AG09309 (cell line): Measurements from ENCODE around the gene FRY.

Experiments used
- DNase-seq: peaks from one replicate; pipeline ENCODE4 v3.0.0-alpha.2; 2010; ENCODE audit warnings: low read depth
- H3K4me3 ChIP-seq: 2 replicates; pipeline ENCODE4 v1.5.1; 2011; ENCODE audit warnings: mild to moderate bottlenecking, low read depth, low read length, moderate library complexity; ENCODE audit not compliant: control insufficient read depth
- TF ChIP-seq, protein P1 (sequence below): IDR thresholded peaks from 2 replicates; pipeline ENCODE4 v1.5.1; 2011; ENCODE audit warnings: mild to moderate bottlenecking, low read depth, low read length, inconsistent platforms; ENCODE audit not compliant: insufficient read depth, control insufficient read depth; ENCODE audit errors: missing control alignments

The FRY gene

DNA sequence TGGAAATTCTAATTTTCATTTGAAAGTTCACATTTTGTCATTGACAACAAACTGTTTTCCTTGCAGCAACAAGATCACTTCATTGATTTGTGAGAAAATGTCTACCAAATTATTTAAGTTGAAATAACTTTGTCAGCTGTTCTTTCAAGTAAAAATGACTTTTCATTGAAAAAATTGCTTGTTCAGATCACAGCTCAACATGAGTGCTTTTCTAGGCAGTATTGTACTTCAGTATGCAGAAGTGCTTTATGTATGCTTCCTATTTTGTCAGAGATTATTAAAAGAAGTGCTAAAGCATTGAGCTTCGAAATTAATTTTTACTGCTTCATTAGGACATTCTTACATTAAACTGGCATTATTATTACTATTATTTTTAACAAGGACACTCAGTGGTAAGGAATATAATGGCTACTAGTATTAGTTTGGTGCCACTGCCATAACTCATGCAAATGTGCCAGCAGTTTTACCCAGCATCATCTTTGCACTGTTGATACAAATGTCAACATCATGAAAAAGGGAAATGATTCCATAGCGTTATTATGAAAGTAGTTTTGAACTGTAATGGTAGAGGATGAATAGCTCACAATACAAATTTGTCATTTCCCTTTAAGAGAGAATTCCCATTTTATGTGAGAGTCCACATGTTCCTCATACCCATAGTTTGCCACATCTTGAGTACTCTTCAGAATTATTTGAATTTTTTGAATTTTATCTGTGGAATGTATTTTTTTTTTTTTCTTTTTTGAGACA lies 286.3 kb downstream of the FRY start:
- no peak overlapping the region for H3K4me3 ChIP-seq
- DNase-seq = no peak
- TF ChIP-seq, protein P1, sequence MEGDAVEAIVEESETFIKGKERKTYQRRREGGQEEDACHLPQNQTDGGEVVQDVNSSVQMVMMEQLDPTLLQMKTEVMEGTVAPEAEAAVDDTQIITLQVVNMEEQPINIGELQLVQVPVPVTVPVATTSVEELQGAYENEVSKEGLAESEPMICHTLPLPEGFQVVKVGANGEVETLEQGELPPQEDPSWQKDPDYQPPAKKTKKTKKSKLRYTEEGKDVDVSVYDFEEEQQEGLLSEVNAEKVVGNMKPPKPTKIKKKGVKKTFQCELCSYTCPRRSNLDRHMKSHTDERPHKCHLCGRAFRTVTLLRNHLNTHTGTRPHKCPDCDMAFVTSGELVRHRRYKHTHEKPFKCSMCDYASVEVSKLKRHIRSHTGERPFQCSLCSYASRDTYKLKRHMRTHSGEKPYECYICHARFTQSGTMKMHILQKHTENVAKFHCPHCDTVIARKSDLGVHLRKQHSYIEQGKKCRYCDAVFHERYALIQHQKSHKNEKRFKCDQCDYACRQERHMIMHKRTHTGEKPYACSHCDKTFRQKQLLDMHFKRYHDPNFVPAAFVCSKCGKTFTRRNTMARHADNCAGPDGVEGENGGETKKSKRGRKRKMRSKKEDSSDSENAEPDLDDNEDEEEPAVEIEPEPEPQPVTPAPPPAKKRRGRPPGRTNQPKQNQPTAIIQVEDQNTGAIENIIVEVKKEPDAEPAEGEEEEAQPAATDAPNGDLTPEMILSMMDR = no peak

DNA sequence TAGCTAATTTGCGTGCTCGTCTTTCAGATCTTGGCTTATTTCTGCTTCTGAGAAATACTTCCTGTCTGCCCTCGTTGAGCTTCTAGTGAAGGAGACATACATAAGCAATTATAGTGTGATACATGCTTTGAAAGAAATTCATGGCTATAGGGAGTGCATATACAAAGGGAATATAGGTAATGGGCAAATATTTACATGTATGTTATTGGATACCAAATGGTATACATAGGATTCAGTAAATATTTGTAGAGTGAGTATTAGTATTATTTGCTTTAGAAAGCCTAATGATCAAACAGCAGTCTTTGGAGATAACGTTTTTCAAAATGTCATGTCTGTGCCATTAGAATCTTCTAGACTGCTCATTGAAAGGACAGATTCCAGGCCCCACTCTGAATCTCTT lies 289.0 kb downstream of the FRY start:
- DNase-seq = no peak
- no peak overlapping the region for H3K4me3 ChIP-seq
- TF ChIP-seq, protein P1 = no peak

DNA sequence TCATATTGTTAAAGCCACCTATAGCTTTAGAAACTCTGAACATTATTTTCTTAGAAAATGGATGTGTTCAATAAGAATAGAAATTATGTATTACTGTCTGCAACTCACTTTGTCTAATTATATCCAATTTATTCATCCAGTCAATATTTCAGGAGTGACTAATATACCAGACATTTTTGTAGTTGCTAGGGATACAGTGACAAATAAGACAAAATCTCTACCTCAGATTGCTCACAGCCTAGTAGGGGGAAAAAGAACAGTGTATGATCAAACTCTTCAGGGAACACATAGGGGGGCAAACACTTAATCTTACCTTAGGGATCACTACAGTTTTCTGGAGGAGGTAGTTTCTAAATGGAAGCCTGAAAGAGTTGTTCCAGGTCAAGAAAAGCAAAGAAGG lies 292.3 kb downstream of the FRY start:
- no peak overlapping the region for H3K4me3 ChIP-seq
- TF ChIP-seq, protein P1 = no peak
- DNase-seq = no peak

DNA sequence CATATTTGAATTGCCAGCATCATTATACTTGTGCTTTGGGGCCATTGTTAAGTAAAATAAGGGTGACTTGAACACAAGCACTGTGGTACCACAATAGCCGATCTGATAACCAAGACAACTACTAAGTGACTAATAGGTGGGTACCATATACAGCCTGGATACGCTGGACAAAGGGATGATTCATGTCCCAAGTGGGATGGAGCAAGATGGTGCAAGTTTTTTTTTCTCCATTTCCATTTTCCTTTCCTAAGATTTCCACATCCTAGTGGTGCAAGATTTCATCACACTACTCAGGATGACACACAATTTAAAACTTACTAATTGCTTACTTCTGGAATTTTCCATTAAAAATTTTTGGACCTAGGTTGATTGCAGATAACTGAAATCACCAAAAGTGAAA lies 298.9 kb downstream of the FRY start:
- no peak overlapping the region for H3K4me3 ChIP-seq
- peak; percentile 84 for DNase-seq
- TF ChIP-seq, protein P1 = no peak

DNA sequence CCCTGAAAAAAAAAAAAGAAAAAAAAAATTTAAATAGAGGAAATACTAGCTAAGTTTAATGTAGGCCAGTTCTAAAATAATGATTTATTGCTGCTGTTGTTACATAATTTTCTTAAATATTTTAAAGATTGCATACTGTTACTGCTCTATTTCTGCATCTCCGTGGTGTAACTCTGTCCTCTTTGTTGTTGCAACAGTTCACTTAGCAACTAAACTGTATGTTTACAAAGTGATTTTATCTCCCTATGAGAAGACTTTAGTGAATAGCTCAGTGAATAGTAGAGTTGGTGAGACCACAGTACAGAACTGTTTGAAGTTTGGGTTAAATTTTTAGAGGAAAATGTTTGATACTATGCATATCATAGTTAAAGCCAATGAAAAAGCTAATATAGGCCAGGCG lies 303.1 kb downstream of the FRY start:
- TF ChIP-seq, protein P1 = no peak
- DNase-seq = no peak
- H3K4me3 ChIP-seq = no peak overlapping the region

DNA sequence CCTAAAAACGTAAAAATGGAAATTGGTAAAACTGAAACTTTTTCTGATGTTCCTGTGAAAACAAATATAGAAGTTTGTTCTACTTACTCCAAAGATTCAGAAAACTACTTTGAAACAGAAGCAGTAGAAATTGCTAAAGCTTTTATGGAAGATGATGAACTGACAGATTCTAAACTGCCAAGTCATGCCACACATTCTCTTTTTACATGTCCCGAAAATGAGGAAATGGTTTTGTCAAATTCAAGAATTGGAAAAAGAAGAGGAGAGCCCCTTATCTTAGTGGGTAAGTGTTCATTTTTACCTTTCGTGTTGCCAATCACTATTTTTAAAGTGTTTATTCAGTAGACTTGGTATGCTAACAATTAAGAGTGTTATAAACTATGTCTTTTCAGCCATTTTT lies 309.3 kb downstream of the FRY start:
- no peak overlapping the region for H3K4me3 ChIP-seq
- no peak for DNase-seq
- TF ChIP-seq, protein P1 = no peak
